ENCODE measurements around the gene IFRD2.
A peak's percentile ranks its signal among the peaks of the same experiment; 100 is the strongest.
"Not testable (repeated sequence)": the region's sequence is repeated elsewhere in the genome, so short reads cannot be mapped to it uniquely, and the experiment has no call there.

IFRD2 gene

GRCh38 chr3:50316657-50317242 lies 24.5 kb upstream of the IFRD2 start:
- Histone ChIP-seq H3K9ac (ENCODE audit: low read depth, low read length) (no peak overlapping the region), H3K4me1 (ENCODE audit: control insufficient read depth, insufficient read depth, low read length) (peaks cover 21% of the 10 kb centered on the region), H3K4me3 (ENCODE audit: low read length) (no peak overlapping the region), H3K4me2 (ENCODE audit: low read length) (no peak overlapping the region), H3K9me3 (replicated peaks; ENCODE audit: low read length) (no peaks in the 10 kb centered on the region), H3K36me3 (ENCODE audit: insufficient read depth, low read length) (peaks cover 22% of the 10 kb centered on the region), H3K27me3 (ENCODE audit: control insufficient read depth, insufficient read depth, low read length) (no peaks in the 10 kb centered on the region)

DNA sequence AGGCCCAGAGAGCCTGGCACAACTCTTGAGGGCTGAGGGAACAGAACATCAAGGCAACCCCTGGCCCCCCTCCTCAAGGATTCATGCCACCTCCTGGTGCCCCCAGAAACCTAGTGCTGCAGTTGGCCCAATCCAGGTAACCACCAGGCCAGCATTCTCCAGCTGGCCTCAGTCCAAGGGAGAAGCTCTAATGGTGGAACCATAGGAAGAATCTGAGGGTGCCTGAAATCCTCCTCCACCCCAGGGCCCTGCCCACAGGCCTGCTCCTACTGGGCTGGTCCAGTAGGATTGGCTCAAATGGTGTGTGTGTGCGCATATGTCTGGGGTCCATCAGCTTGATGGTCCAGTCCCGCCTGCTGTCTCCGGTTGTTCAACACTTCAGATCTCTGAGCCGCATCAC lies 22.6 kb upstream of the IFRD2 start:
- no peaks in the 10 kb centered on the region for H3K27me3 ChIP-seq (ENCODE audit: control insufficient read depth, insufficient read depth, low read length)
- no peak overlapping the region for H3K4me2 ChIP-seq (ENCODE audit: low read length)
- H3K4me3 ChIP-seq (ENCODE audit: low read length): no peak overlapping the region
- H3K9me3 ChIP-seq (replicated peaks; ENCODE audit: low read length): no peaks in the 10 kb centered on the region
- peaks cover 21% of the 10 kb centered on the region for H3K36me3 ChIP-seq (ENCODE audit: insufficient read depth, low read length)
- H3K4me1 ChIP-seq (ENCODE audit: control insufficient read depth, insufficient read depth, low read length): peaks cover 13% of the 10 kb centered on the region
- no peak overlapping the region for H3K9ac ChIP-seq (ENCODE audit: low read depth, low read length)

DNA sequence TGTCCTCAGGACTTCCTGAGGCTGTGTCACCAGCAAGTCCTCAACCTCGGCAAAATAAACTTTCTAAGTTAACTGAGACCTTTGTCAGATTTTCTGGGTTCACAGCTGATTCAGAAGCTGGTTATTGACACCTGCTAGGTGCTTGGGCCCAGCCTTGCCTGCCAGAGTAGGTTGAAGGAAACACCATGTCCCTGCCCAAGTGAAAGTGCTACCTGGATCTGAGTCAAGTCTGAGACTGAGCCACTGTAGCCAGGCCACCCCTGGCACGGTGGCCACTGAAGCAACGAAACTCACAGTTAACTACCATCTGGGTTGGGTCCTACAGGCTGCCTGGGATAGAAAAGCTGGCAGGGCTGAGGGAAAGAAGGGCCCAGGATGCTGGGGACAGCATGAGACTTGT lies 22.1 kb upstream of the IFRD2 start:
- no peaks in the 10 kb centered on the region for H3K27me3 ChIP-seq (ENCODE audit: control insufficient read depth, insufficient read depth, low read length)
- H3K4me1 ChIP-seq (ENCODE audit: control insufficient read depth, insufficient read depth, low read length): peaks cover 10% of the 10 kb centered on the region
- H3K36me3 ChIP-seq (ENCODE audit: insufficient read depth, low read length): peaks cover 17% of the 10 kb centered on the region
- no peak overlapping the region for H3K9ac ChIP-seq (ENCODE audit: low read depth, low read length)
- no peaks in the 10 kb centered on the region for H3K9me3 ChIP-seq (replicated peaks; ENCODE audit: low read length)
- no peak overlapping the region for H3K4me3 ChIP-seq (ENCODE audit: low read length)
- no peak overlapping the region for H3K4me2 ChIP-seq (ENCODE audit: low read length)

GRCh38 chr3:50312041-50312440 lies 19.8 kb upstream of the IFRD2 start:
- H3K27me3 ChIP-seq (ENCODE audit: control insufficient read depth, insufficient read depth, low read length); H3K9me3 ChIP-seq (replicated peaks; ENCODE audit: low read length); H3K9ac ChIP-seq (ENCODE audit: low read depth, low read length); H3K4me1 ChIP-seq (ENCODE audit: control insufficient read depth, insufficient read depth, low read length); H3K36me3 ChIP-seq (ENCODE audit: insufficient read depth, low read length); H3K4me3 ChIP-seq (ENCODE audit: low read length); H3K4me2 ChIP-seq (ENCODE audit: low read length): not testable (repeated sequence)

DNA sequence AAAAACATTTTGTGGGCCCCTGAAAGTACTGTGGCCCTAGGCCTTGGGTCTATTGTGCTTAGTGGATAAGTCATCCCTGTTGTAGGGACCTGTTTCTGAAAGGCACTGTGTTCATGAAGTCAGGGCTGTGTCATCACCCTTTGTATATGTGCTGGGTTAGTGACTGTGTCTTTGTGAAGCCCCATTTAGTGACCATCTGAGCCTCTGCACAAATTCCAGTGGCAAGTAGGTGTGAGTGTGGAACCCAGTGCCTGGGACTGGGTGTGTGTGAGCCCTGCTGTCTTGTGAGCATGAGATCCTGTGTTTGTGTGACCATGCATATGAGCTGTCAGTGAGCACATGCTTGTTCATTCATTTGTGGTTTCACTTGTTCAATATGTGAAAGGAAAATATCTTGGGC lies 12.4 kb upstream of the IFRD2 start:
- peaks cover 11% of the 10 kb centered on the region for H3K4me1 ChIP-seq (ENCODE audit: control insufficient read depth, insufficient read depth, low read length)
- H3K9ac ChIP-seq (ENCODE audit: low read depth, low read length): no peak overlapping the region
- H3K9me3 ChIP-seq (replicated peaks; ENCODE audit: low read length): no peaks in the 10 kb centered on the region
- no peaks in the 10 kb centered on the region for H3K36me3 ChIP-seq (ENCODE audit: insufficient read depth, low read length)
- H3K4me2 ChIP-seq (ENCODE audit: low read length): no peak overlapping the region
- no peak overlapping the region for H3K4me3 ChIP-seq (ENCODE audit: low read length)
- H3K27me3 ChIP-seq (ENCODE audit: control insufficient read depth, insufficient read depth, low read length): no peaks in the 10 kb centered on the region

DNA sequence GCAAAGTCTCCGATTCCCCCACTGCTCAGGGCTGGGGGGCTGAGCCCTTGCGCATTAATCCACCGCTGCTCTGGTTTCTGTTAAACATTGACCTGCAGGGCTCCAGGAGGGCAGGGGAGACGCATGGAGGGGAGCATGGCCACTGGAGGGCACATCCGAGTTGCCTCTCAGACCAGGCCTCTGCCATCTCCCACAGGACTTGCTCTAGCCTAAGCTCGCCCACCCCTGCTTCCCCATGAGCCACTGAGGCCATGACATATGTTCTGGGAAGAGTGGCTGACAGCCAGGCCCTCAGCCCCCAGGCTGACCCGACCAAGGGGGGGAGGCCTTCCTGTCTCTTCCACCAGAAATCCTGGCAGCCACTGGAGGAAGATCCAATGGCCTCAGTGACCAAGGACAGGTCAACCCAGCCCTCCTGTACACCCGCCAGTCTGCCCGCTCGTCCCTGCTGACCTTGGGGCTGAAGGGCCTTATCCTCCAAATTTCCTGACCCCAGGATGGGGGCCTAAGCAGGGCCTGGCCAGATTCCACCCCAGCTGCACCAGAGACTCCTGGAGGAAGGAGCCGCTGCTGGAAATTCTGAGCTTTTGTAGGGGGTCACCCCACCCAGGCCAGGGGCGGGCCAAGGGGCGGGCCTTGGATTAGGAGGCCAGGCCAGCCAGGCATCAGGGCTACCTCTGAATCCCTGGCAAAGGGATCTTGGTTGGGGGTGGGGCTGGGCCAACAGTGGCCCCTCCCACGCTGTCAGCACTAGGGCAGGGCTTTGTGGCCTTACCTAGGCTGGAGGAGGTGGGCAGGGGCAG lies 11.0 kb upstream of the IFRD2 start, which contains the start of gene HYAL1:
TSS of gene HYAL1 (minus strand) at position 562 of the 803 bp plus-strand sequence. CDS start 618 bp downstream, outside the sequence.
- Histone ChIP-seq H3K4me2 (ENCODE audit: low read length) (no peak within 1 kb of the TSS), H3K4me1 (ENCODE audit: control insufficient read depth, insufficient read depth, low read length) (peaks cover 19% of the 10 kb centered on the region), H3K36me3 (ENCODE audit: insufficient read depth, low read length) (no peaks in the 10 kb centered on the region), H3K27me3 (ENCODE audit: control insufficient read depth, insufficient read depth, low read length) (no peaks in the 10 kb centered on the region), H3K9me3 (replicated peaks; ENCODE audit: low read length) (no peaks in the 10 kb centered on the region), H3K4me3 (ENCODE audit: low read length) (no peak within 1 kb of the TSS), H3K9ac (ENCODE audit: low read depth, low read length) (no peak within 1 kb of the TSS)

GRCh38 chr3:50302095-50303012 lies 10.1 kb upstream of the IFRD2 start:
- H3K27me3 ChIP-seq (ENCODE audit: control insufficient read depth, insufficient read depth, low read length): no peaks in the 10 kb centered on the region
- no peak overlapping the region for H3K4me3 ChIP-seq (ENCODE audit: low read length)
- no peaks in the 10 kb centered on the region for H3K9me3 ChIP-seq (replicated peaks; ENCODE audit: low read length)
- H3K4me1 ChIP-seq (ENCODE audit: control insufficient read depth, insufficient read depth, low read length): peaks cover 22% of the 10 kb centered on the region
- H3K9ac ChIP-seq (ENCODE audit: low read depth, low read length): no peak overlapping the region
- no peaks in the 10 kb centered on the region for H3K36me3 ChIP-seq (ENCODE audit: insufficient read depth, low read length)
- no peak overlapping the region for H3K4me2 ChIP-seq (ENCODE audit: low read length)

GRCh38 chr3:50300681-50301254 lies 8.5 kb upstream of the IFRD2 start:
- Histone ChIP-seq H3K36me3 (ENCODE audit: insufficient read depth, low read length) (no peaks in the 10 kb centered on the region), H3K9me3 (replicated peaks; ENCODE audit: low read length) (no peaks in the 10 kb centered on the region), H3K4me3 (ENCODE audit: low read length) (peak overlapping the region; percentile 68), H3K9ac (ENCODE audit: low read depth, low read length) (peak overlapping the region; percentile 76), H3K4me2 (ENCODE audit: low read length) (peak overlapping the region; percentile 87), H3K4me1 (ENCODE audit: control insufficient read depth, insufficient read depth, low read length) (peaks cover 22% of the 10 kb centered on the region), H3K27me3 (ENCODE audit: control insufficient read depth, insufficient read depth, low read length) (no peaks in the 10 kb centered on the region)

DNA sequence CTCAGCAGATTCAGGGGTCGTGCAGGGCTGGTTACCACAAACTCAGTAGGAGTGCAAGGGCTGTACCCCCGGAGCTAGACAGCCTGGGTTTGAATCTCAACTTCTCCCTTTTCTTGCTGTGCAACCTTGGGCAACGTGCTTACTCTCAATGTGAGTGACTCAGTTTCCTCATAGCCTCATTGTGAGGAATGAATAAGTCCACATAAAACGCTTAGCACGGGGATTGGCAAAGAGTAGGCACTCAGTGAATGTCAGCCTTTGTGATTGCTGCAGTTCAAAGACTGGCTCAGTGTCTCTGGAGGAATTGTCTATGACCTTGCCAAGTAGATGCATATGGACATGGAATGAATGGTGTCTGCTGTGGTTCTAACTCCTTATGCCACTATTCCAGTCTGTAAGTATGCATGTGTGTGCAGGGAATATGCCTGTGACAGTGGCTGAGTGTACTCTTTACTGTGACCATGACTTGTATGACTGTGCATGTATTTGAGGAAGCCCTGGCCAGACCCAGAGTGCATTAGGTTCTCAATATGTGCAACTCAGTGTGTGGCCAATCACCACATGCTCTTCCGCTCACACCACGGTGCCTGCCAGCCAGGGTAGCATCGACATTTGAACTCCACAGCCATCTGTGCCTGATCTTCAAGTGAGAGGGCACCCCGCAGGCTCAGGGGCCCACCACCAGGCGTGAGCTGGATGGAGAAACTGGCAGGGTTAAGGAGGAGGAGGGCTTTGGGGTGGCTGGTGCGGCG lies 7.9 kb upstream of the IFRD2 start:
- Histone ChIP-seq H3K36me3 (ENCODE audit: insufficient read depth, low read length) (no peaks in the 10 kb centered on the region), H3K4me3 (ENCODE audit: low read length) (peak overlapping the region; percentile 68), H3K27me3 (ENCODE audit: control insufficient read depth, insufficient read depth, low read length) (no peaks in the 10 kb centered on the region), H3K9ac (ENCODE audit: low read depth, low read length) (peak overlapping the region; percentile 76), H3K9me3 (replicated peaks; ENCODE audit: low read length) (no peaks in the 10 kb centered on the region), H3K4me1 (ENCODE audit: control insufficient read depth, insufficient read depth, low read length) (peaks cover 22% of the 10 kb centered on the region), H3K4me2 (ENCODE audit: low read length) (peak overlapping the region; percentile 87)

- peaks cover 22% of the 10 kb centered on the region for H3K4me1 ChIP-seq (ENCODE audit: control insufficient read depth, insufficient read depth, low read length)
- H3K36me3 ChIP-seq (ENCODE audit: insufficient read depth, low read length): no peaks in the 10 kb centered on the region
- H3K27me3 ChIP-seq (ENCODE audit: control insufficient read depth, insufficient read depth, low read length): no peaks in the 10 kb centered on the region
- no peaks in the 10 kb centered on the region for H3K9me3 ChIP-seq (replicated peaks; ENCODE audit: low read length)
- H3K9ac ChIP-seq (ENCODE audit: low read depth, low read length): peak overlapping the region; percentile 76
- peak overlapping the region; percentile 68 for H3K4me3 ChIP-seq (ENCODE audit: low read length)
- peak overlapping the region; percentile 87 for H3K4me2 ChIP-seq (ENCODE audit: low read length)
Measured at GRCh38 chr3:50299638-50299928, 7.4 kb upstream of the IFRD2 start.
